ENCODE measurements around the gene NCK2. TPM values are rescaled to one million over a fixed set of nuclear protein-coding genes. Genes with fewer than 3 reads are reported as not detected.

The NCK2 gene
- total RNA-seq, 1 experiment from 2014 or later = 49.2 TPM

- Histone ChIP-seq H4K91ac (ENCODE audit: insufficient read length, low read depth, low read length) (no peak overlapping the region), H3T11ph (ENCODE audit: low read length) (no peak overlapping the region), H4K5ac (ENCODE audit: insufficient read length, low read depth, low read length) (no peak overlapping the region), H3K9ac (ENCODE audit: extremely low read depth, insufficient read length, low read length) (no peak overlapping the region), H3K23ac (ENCODE audit: insufficient read length, low read depth, low read length) (no peak overlapping the region), H2AFZ (ENCODE audit: low read length) (no peak overlapping the region), H3K56ac (ENCODE audit: insufficient read length, low read depth, low read length) (no peak overlapping the region), H4K20me1 (ENCODE audit: control insufficient read depth, insufficient read depth, insufficient read length) (no peaks in the 10 kb centered on the region), H3K4me1 (ENCODE audit: insufficient read depth, low read length) (no peaks in the 10 kb centered on the region), H2BK12ac (ENCODE audit: insufficient read length, low read depth, low read length) (no peak overlapping the region), H3K27me3 (ENCODE audit: insufficient read depth, low read length) (no peaks in the 10 kb centered on the region), H4K8ac (replicated peaks; ENCODE audit: insufficient read length, low read depth, low read length) (no peak overlapping the region), H2BK15ac (ENCODE audit: low read depth, low read length) (no peak overlapping the region), H3K4ac (ENCODE audit: low read depth, low read length) (no peak overlapping the region), H3K23me2 (ENCODE audit: insufficient read length, low read depth, low read length, poor library complexity, severe bottlenecking) (no peaks in the 10 kb centered on the region), H2BK5ac (ENCODE audit: insufficient read length, low read length) (no peak overlapping the region), H3K79me2 (ENCODE audit: insufficient read depth, low read length) (no peaks in the 10 kb centered on the region), H3K4me2 (ENCODE audit: insufficient read depth, insufficient read length, low read length) (no peak overlapping the region), H3K9me3 (ENCODE audit: control insufficient read depth, low read depth, low read length) (peaks cover 5% of the 10 kb centered on the region), H3K18ac (ENCODE audit: insufficient read length, low read depth, low read length) (no peak overlapping the region), H3K79me1 (ENCODE audit: insufficient read depth, low read depth, low read length, poor library complexity, severe bottlenecking) (no peaks in the 10 kb centered on the region), H2AK5ac (ENCODE audit: insufficient read length, low read length) (no peak overlapping the region), H2BK120ac (ENCODE audit: low read depth, low read length, poor library complexity, severe bottlenecking) (no peak overlapping the region), H3K14ac (ENCODE audit: insufficient read depth, low read length) (no peak overlapping the region), H2BK20ac (ENCODE audit: low read depth, low read length, poor library complexity, severe bottlenecking) (no peak overlapping the region), H3K27ac (ENCODE audit: insufficient read length, low read depth, low read length) (no peak overlapping the region)
- no peak overlapping the region; a peak in 1 of 7 replicates for H3K27ac Mint-ChIP-seq
- peaks cover 14% of the 10 kb centered on the region for H3K27me3 Mint-ChIP-seq (ENCODE audit: low read depth)
- H3K4me1 Mint-ChIP-seq = 0 out of 4 replicates have a peak, but pooled peaks cover 0 to 3% of the 10 kb centered on the region in 2 experiments
- H3K4me3 Mint-ChIP-seq = no peak overlapping the region
- DNase-seq = no peak
- TF ChIP-seq CTCF (conservative IDR thresholded peaks at IDR 0.05) = no peak
- H3K9me3 Mint-ChIP-seq = peaks cover 13 to 15% of the 10 kb centered on the region in 2 experiments
- H3K36me3 Mint-ChIP-seq (ENCODE audit: insufficient read depth in 1 of 3, low read depth in 3 of 3) = peaks cover 0 to 13% (median 9%) of the 10 kb centered on the region in 3 experiments; a peak in 4 of 7 replicates
- WGBS (ENCODE audit: extremely low coverage, insufficient read length, low lambda C conversion rate) = no CpG with 5 or more reads among the region's 5 CpGs
Measured at GRCh38 chr2:105932582-105932981, 187.9 kb downstream of the NCK2 start.
